Measurements from ENCODE around the gene CELSR2. TPM values are rescaled to one million over a fixed set of nuclear protein-coding genes. Genes with fewer than 3 reads are reported as not detected.
"Not testable (repeated sequence)": the region's sequence is repeated elsewhere in the genome, so short reads cannot be mapped to it uniquely, and the experiment has no call there.

The CELSR2 gene, protein sequence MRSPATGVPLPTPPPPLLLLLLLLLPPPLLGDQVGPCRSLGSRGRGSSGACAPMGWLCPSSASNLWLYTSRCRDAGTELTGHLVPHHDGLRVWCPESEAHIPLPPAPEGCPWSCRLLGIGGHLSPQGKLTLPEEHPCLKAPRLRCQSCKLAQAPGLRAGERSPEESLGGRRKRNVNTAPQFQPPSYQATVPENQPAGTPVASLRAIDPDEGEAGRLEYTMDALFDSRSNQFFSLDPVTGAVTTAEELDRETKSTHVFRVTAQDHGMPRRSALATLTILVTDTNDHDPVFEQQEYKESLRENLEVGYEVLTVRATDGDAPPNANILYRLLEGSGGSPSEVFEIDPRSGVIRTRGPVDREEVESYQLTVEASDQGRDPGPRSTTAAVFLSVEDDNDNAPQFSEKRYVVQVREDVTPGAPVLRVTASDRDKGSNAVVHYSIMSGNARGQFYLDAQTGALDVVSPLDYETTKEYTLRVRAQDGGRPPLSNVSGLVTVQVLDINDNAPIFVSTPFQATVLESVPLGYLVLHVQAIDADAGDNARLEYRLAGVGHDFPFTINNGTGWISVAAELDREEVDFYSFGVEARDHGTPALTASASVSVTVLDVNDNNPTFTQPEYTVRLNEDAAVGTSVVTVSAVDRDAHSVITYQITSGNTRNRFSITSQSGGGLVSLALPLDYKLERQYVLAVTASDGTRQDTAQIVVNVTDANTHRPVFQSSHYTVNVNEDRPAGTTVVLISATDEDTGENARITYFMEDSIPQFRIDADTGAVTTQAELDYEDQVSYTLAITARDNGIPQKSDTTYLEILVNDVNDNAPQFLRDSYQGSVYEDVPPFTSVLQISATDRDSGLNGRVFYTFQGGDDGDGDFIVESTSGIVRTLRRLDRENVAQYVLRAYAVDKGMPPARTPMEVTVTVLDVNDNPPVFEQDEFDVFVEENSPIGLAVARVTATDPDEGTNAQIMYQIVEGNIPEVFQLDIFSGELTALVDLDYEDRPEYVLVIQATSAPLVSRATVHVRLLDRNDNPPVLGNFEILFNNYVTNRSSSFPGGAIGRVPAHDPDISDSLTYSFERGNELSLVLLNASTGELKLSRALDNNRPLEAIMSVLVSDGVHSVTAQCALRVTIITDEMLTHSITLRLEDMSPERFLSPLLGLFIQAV (N-terminal part only)
- 13.3 and 16.5 TPM in 2 replicates for polyA plus RNA-seq (2014; cell fraction: cytosol; rRNA removed)
- polyA plus RNA-seq (2014; cell fraction: nucleus; rRNA removed): 19.1 and 33.5 TPM in 2 replicates

DNA sequence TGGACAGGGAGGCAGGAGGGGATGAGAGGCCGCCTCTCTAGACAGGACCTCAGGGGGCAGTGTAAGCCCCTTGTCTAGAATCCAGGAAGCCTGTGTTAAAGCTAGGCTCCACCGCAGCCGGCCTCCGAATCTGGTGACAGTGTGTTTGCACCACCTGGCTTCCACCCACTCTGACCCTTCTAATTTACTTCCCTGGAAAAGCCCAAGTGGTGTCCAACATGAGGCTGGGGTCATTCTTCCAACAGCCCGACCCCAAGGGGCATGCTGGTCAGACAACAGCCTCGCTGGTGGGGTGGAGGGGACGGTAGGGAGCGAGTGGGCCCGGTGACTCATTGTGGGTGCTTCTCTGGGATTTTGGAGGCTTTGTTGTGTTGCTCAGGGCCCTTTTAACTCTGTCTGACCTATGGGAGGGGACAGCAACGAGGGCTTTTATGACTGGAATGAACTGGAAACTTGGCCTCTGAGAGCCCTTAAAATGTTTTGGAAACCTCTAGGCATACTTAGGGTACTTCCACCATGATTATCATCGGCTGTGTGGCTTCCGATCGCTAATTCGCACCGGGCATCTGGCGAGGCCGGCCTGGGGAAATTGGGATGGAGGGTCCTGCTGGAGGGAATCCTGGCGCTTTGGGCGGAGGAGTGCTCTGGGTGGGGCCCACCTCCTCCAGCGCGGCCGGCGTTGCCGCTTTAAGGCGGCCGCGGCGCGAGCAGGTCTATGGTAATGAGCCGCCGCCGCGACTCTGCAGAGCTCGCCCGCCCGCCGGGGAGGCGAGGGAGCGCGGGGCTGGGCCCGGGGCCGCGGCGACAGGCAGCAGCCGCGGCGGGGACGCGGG lies at the start of gene CELSR2:
CELSR2 (plus strand) TSS at position 743 of the 833 bp plus-strand sequence. CDS start 541 bp downstream, outside the sequence.
- DNase-seq (ENCODE audit: low spot score): peak; percentile 80

DNA sequence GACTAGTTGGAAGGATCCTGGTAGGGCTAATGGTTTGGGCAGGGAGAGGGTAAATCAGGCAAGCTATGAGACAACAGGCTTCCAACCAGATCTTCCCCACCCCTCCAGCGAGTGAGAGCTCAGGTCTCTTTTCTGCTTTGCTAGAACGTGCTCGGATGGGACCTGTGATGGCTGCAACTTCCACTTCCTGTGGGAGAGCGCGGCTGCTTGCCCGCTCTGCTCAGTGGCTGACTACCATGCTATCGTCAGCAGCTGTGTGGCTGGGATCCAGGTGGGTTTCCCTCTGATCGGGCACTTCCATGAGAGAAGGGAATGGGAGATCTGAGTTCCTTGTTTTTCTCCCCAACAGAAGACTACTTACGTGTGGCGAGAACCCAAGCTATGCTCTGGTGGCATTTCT lies 49.6 kb upstream of the CELSR2 start:
- DNase-seq (ENCODE audit: low spot score): no peak

DNA sequence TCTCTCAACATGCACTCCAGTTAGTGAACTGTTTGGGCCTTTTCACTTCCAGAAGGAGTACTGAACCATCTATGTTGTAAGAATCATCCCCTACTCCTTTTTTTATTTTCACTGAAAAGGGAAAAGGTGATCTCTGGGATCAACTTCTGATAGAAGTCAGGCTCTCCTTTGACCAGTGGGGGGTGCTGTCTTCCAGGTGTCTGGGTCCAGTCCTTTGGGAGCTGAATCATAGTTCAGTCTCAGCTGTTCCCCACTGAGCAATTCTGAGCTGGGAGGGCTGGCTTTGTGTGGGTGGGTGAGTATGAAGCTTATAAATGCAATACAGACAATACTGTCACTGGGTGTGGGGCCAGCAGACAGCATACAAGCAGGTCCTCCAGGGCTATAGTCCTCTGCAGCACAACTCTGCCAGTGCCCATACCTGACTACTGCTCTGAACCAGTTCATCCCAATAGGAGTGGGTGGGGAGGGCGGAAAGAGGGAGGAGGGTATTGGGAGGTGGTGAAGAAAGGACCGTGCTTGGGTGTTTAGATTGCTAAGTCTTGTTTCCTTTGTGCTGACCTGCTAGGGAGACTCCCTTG lies 48.1 kb upstream of the CELSR2 start:
- DNase-seq (ENCODE audit: low spot score): no peak

DNA sequence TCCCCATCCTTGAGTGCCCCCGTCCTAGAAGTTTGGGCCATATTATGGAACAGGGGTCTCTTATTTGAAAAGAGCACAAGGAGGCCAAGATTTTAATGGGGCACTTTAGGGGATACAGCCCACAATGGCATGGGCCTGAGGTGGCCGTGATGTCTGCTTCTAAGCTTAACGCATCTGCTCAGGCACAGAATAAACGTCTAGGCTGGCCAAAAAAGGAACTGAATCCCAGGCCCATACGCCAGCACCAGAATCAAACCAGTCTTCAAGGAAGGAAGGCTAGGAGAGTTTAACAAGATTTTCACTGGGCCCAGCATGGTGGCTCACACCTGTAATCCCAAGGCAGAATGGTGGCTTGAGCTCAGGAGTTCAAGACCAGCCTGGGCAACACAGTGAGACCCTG lies 44.9 kb upstream of the CELSR2 start:
- DNase-seq (ENCODE audit: low spot score): no peak

DNA sequence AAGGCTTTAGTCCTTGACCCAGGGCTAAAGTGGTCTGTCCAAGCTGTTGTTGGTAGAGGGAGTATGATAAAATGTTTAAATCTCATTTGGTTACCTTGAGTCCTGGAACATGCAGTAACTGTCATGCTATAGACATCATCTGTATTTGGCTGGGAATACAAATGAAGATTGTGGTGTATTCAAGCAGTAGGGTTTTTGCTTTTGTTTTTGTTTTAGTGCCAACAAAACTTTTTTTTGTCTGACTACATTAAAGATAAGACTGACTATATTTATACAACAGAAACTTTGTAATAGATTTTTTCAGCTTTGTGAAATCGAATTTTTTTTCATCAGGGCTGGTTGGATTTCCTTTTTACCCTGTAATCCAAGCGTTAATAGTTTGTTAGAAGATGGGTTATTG lies 43.0 kb upstream of the CELSR2 start:
- no peak for DNase-seq (ENCODE audit: low spot score)

DNA sequence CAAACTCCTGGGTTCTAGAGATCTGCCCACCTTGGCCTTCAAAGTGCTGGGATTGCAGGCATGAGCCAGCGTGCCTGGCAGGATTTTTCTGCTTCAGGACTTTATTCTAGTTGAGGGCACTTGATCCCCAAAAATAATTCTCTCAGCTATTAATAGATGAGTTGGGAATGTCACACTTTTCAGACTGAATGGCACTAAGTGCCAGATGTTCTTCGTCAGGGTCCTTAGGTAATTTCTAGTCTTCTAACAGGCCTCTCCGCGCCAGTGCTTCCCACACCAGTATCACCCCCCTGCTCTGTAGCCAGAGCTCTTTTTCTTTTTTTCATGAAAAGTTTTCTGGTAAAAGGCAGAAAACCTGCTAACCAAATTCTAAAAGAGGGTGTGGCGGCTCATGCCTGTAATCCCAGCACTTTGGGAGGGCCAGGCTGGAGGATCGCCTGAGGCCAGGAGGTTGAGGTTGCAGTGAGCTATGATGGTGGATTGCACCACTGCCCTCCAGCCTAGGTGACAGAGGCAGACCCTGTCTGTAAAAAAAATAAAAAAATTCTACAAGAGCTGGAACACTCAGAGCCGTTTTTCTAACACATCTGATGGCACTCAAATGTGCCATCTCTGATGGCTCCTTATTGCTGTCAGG lies 41.8 kb upstream of the CELSR2 start:
- no peak for DNase-seq (ENCODE audit: low spot score)

DNA sequence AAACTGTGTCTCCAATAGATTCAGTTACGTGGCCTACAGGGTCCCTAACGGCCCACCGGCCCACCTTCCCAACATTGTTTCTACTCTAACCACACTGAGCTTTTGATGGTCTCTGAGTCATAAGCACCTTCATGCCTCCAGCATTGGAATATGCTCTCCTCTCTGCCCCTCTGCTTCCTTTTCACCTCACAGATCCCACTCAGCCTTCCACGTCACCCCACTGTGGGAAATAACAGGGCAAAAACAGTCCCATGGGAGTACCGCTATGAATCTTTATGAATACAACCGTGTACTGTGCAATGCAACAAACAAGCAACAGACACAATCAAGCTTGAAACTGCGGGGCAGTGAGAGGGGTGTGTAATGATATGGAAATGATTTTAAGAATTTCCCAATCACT lies 40.9 kb upstream of the CELSR2 start:
- DNase-seq (ENCODE audit: low spot score): no peak

DNA sequence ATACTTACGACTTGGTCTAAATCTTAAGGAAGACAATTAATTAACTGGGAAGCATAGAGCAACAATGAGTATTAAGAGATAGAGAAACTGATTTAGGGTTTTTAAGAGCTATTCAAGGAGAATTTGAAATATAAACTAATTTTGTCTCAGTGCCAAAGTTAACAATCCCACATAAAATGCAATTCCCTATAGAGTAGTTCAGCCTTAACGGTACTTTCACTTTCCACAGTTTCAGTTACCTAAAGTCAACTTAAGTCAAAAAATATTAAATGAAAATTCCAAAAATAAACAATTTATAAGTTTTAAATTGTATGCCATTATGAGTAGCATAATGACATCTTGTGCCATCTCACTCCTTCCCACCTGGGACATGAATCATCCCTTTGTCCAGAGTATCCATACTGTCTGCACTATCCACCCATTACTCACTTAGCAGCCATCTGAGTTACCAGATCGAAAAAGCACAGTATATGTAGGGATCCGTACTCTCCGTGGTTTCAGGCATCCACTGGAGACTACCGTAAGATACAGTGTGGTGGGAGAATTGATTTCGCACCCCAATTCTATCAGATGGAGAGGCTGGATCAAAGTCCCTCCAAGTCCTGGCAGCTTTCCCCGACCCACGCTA lies 40.4 kb upstream of the CELSR2 start:
- DNase-seq (ENCODE audit: low spot score): no peak

DNA sequence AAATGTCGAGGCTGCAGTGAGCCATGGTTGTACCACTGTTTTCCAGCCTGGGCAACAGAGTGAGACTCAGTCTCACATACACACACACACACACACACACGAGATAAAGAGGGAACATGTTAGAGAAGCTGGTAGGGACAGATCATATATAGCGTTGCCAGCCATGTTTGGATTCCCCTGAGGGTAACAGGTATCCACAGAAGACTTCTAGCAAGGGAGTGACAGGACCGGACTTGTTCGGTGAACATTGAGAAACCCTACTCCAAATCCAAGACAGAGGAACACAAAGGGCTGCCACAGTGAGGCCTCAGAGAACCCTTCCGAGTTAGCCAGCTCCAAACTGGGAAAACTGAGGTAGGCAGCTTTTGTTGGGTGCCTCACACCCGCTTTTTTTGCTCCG lies 39.3 kb upstream of the CELSR2 start:
- no peak for DNase-seq (ENCODE audit: low spot score)

DNA sequence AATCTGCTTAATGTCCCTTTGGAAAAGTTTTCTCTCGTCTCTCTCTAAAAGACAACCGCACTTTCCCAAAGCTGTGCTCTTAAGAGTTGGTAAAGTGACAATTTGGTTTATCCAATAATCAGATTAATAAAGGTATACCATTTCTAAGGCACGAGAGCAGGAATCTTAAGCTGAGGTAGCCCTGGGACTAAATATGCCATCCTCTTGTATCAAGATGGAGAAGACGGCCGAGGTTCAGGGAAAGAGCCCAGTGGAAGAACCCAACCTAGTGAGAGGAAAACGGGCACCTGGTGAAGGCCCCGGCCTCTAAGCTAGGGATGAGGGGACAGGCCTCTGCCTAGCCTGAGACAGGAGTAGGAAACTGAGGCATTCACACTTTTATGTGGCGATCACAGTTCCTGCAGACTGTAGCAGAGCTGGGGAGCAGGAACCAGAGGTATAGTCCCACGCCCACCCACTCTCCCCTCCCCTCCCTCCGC lies 36.0 kb upstream of the CELSR2 start:
- DNase-seq (ENCODE audit: low spot score): no peak

DNA sequence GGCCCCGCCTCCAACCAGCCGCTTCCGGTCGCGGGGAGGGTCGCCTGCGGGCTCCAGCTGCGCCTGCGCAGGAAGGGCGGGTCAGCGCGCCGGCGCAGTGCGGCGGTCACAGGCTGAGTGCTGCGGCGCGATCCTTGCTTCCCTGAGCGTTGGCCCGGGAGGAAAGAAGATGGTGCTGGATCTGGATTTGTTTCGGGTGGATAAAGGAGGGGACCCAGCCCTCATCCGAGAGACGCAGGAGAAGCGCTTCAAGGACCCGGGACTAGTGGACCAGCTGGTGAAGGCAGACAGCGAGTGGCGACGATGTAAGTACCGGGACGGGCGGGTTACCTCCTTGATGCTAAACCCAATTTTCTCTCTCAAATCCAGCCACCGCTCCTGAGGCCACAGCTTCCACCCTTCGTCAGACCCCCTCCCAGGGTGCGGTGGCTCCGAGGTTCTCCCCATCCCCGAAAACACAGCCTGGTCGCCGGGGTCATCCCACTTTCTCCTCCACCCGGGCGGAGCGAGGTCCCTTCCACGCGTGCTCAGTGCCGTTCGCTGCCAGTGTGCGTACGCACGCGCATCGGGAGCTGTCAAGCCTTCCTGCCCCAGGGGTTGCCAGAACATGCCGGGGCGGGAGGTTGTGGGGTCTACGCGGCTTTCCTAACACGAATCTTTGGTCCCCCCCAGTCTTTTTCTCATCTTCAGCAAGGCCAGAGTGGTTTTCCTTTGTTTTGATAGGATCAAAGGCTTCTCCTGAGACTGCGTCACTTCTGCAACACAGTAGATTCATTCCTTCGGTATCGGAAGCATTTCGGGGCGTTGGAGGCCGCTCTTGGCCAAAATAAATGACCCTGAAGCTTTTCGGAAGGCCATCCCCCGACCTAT lies 35.3 kb upstream of the CELSR2 start, which contains the start of gene SARS1:
SARS1 (plus strand) TSS at position 95 of the 870 bp plus-strand sequence; CDS start at position 170, 75 bp downstream.
- peak; percentile 85 for DNase-seq (ENCODE audit: low spot score)

DNA sequence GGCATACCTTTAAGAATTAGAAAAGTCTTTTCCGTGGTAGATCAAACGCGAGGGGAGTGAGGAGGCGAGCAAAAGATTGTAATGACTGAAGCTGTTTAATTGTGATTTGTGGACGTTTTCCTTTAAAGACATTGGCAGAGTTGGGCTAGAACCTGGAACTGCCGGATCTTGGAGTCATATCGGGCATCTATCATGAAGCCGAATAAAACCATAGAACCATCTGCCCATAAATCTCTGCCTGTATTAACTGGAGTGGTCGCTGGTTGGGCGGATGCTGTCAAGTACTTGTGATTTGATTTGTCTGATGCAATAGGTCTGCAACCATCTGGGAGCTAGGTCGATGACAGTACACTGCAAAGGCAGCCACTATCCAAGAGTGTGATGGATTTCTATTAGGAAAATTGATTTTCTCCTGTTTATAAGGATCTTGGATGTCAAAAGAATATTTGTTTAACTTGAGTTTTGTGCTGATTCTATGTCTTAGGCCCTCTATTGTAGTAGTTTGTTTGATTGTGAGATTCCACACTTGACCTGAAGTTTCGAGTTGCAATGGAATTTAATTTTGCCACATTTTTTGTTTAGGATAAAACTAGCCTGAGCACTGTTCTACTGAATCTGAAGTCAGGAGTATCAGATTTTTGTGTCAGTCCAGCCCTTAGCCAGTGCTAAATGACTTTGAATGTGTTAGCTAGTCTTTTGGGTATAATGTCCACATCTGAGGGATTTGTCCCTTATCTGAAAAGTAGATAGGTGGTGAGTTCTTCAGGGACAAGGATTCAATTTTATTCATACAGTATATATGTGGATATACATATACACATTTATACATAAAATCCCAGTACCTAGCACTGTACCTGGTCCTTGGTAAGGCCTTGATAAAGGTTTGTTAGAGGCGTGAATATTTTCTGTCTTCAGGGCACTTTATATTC lies 34.4 kb upstream of the CELSR2 start:
- peak; percentile 80 for DNase-seq (ENCODE audit: low spot score)

DNA sequence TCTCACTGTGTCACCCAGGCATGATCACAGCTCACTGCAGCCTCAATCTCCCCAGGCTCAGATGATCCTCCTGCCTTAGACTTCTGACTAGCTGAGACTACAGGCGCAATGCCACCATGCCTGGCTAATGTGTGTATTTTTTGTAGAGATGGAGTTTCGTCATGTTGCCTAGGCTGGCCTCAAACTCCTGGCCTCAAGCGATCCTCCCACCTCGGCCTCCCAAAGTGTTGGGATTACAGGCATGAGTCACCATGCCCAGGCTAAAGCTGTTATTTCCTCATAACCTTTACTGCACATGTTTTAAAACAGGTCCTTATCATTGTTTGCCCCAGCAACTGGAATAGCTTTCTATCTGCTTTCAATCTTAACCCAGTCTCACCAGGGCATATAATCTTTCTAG lies 32.7 kb upstream of the CELSR2 start:
- DNase-seq (ENCODE audit: low spot score): no peak

DNA sequence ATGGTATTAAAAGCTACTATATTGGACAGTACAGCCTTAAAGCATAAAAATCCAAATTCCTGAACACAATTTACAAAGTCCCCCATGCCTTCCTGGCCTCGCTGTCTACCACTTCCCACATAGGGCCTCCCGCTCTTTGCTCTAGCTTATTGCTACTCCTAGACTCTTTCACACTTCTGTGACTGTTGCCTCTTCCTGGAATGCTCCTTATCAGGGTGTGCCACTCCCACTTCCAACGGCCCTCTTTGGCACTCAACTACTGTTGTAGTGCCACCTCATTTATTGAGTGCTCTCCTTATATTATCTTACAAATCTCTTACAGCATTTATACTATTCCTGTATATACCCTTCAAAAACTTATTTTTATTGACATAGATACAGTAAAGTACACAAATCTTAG lies 30.8 kb upstream of the CELSR2 start:
- DNase-seq (ENCODE audit: low spot score): no peak

DNA sequence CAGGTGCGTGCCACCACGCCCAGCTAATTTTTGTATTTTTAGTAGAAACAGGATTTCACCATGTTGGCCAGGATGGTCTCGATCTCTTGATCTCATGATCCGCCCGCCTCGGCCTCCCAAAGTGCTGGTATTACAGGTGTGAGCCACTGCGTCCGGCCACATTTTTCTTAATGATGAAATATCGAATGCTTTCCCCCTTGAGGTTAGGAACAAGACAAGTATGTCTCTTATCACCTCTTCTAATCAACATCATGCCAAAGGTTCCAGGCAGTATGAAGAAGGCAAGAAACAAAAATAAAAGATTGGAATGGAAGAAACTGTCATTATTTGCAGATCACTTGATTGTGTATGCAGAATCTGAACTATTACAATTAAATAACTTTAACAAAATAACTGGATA lies 28.1 kb upstream of the CELSR2 start:
- not testable (repeated sequence) for DNase-seq (ENCODE audit: low spot score)

DNA sequence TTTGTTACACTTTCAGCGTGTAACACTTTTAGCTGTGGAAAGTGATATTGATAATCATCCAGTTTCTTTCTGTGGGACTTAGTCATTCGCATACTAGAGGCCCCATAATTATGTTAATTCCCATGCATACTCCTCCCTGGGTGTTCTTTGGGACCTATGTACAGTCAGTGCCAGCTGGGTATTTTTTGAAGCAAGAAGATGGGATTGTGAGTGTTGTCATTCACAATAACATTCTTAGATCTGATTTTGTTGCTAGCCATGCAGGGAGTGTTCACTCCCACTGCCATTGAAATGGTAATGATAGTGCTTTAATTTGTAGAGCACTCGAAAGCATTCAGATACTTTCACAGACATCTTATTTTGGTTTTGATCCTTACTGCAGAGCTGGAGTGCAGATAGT lies 24.0 kb upstream of the CELSR2 start:
- DNase-seq (ENCODE audit: low spot score): no peak
